GM21619 (cell line): ENCODE data around the gene IL1A.
A peak's percentile ranks its signal among the peaks of the same experiment; 100 is the strongest.

ENCODE experiments used
- ATAC-seq: cut with Tn5 transposase; IDR thresholded peaks from one replicate; pipeline ENCODE4 v1.9.1; 2021; ENCODE audit not compliant: unreplicated experiment

Gene IL1A

DNA sequence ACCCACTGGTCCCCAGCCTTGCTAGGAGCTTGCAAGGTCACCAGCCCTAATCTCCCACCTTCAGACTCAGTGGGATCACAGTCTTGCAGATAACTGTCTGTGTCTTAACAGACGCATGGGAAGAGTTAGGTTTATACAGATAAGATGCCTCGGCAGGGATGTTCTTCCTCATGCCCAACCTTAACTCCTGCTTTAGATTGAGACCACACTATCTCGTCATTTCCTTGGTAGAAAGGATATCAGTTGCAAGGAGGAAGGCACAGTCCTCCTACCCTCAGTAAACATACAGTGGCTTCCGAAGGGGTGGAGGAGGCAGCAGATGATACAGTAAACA, 56.3 kb downstream of the IL1A start:
- no peak for ATAC-seq

DNA sequence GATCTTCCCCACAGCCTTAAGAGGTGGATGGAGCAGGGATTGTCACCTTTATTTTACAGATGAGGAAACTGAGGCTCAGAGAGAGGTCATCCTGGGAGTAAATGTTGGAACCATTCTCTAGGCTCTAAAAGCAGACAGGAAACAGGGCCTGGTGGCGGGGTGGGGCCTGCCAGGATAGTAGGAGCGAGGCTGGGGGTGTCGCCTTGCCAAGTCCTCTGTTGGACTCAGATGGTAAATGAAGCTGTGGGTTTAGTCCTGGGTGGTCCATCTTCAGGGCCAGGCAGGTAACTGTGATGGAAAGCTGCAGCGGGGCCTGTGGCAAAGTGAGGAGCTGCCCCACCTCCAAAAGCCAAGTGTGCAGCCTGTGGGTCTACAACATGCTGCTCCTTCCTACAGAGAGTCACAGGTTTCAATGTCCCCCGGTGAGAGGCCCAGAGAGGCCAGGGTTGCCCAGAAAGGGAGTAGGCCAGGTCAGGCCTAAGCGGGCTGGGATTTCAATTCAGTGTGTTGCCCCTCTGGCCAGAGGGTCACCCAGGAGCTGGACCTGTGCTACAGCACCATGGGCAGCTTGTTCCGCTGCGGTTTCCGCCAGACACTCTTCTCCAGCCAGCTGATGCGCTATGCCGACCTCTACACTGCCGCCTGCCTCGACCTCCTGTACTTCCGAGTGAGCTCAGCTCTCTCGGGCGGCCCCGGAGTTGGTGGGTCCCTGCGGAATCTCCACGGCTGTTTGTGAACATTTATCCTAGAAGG, 56.8 kb downstream of the IL1A start:
- ATAC-seq: no peak

DNA sequence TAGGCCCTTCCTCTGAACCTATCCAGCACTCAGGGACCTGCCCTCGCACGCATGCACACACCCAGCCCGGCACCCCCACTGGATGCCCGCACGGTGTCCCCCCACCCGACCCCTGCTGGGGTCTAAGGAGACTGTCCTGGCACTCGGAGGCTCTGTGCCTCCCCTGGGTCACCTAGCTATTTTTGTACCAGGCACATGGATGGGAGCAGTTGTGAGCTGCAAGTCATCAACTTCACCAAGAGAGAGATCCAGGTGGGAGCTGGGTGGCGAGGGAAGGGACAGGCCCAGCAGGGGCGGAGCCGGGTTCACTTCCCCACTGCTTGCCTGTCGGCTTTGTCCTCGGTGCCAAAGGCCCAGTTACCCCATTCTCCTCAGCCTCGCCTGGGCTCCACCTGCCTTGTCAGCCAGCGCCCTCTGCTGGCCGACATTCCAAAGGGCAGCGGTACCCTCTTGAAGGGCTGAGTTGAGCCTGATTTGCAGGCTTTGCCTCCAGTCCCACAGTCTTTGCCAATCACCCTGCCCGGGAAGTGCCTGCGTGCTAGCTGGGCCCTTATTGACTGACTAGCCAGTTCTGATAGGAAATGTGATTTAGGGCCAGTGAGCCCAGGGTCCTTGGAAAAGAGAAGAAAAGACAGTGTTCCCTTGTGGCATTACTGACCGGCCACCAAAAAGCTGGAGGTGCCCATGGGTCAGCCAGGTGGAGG, 57.7 kb downstream of the IL1A start:
- ATAC-seq: peak; percentile 81

DNA sequence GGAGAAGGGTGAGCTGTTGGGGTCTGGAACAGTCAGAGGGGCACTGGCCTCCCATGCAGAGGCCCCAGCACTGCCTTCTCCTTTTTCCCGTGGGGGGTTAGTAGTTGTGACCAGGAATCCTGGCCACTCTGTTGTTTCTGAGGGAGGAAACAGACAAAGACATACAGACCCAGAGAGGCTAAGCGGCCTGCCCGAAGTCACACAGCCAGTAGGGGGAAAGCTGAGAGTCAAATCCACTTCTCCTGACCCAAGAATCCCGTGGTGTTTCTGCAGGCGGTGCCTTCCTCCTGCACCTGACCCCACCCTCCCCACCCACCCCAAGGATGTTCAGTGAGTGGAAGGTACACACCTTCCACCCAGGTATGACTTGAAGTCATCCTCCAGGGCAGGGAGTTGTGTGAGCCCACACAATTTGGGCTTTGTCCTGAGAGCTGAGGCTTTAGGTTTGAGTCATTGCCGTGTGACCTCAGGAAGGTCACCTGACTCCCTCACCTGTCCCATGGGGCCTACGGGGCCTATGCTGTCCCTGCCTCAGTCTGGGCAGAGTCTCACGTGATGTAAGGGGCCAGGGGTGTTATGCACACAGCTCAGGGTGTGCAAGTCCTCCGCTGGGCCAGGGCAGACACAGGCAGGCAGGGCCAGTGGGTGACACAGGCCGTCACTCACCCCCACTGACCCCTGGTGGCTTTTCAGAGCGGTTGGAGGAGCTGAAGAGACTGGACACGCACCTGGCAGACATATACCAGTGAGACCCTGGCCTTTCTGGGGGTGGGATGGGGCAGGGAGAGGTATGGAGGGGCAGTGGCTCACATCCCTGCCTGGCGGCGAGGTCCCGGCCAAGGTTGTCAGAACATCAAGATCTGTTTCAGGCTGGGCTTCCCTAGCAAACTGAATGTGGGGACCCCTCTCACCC, 58.5 kb downstream of the IL1A start:
- peak; percentile 44 for ATAC-seq

DNA sequence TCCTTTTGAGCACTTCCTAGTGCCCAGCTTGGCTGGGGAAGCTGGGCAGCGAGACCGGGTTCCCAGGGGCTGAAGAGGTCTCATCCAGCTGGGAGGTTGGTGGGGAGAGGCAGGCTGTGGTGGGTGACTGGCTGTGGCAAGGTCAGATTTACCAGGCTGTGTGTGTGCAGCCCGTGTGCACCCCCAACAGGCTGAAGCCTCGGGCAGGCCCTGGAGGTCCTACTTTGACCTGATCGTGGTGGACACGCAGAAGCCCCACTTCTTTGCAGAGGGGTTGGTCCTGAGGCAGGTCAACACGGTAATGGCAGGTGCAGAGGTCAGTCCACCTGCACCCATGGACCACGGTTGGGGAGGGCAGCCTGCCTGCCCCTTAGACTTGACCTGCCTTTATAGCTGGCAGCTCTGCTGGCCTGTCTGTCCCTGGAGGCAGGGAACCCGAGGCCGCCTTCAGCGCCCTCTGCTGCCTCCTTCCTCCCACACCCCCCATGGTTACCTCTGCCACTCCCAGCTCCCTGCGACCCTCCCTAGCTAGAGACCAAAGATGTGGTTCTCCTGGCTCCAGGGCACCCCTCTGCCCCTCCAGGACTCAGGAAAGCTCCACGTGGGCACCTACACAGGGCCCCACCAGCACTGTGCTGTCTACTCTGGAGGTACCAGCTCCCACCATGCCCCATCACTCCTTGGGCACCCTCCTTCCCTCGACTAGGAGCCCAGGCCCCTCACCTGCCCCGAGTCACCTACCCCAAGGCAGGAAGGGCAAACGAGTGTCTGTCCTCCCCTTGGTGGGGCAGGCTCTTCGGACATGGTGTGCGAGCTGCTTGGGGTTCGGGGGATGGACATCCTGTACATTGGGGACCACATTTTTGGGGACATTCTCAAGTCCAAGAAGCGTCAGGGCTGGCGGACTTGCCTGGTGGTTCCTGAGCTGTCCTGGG, 59.4 kb downstream of the IL1A start:
- no peak for ATAC-seq

DNA sequence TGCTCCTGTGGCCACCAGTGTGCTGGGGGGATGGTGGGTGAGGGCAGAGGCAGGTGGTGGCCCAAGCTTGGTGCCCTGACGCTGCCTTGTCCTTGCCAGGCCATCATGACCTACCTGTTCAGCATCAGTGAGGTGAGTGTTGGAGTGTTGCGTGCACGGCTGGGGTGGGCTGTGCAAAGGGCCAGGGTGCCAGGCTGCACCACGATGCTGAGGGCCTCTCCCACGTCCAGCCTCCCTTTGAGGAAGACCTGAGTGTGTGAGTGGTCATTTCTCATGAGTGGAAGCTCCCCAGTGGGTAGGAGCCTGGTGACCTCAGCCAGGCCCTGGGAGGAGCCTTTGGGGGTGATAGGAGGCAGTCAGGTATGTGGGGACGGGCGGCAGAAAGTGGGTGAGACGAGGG, 60.3 kb downstream of the IL1A start:
- ATAC-seq: no peak
